Tibial nerve (tissue), 4 donors: ENCODE measurements around the gene ALDH7A1. TPM values are rescaled to one million over a fixed set of nuclear protein-coding genes. Genes with fewer than 3 reads are reported as not detected.

ENCODE experiments used
- DNase-seq, 2 donors: peaks; one replicate each; pipeline ENCODE4 v3.0.0-alpha.2; 2019; ENCODE audit warnings: low spot score in 2 of 2
- H3K27ac ChIP-seq, 4 donors: fragments of 200-600 bp; sonication (generic) in 3 of 4; one replicate each; pipeline ENCODE4 v1.5.1; 2017 to 2019; ENCODE audit warnings: mild to moderate bottlenecking in 1 of 4
- H3K27me3 ChIP-seq, 2 donors: fragments of 200-600 bp; sonication (generic) in 1 of 2; one replicate each; pipeline versions ENCODE4 v1.5.1 to v1.6.0; 2017 to 2019
- H3K36me3 ChIP-seq, 3 donors: fragments of 200-600 bp; sonication (generic); one replicate each; pipeline ENCODE4 v1.5.1; 2018 to 2019
- H3K4me1 ChIP-seq, 4 donors: fragments of 200-600 bp; sonication (generic) in 3 of 4; one replicate each; pipeline ENCODE4 v1.5.1; 2017 to 2019
- H3K4me3 ChIP-seq, 4 donors: fragments of 200-600 bp; sonication (generic) in 3 of 4; one replicate each; pipeline ENCODE4 v1.5.1; 2017 to 2019; ENCODE audit warnings: mild to moderate bottlenecking in 1 of 4, moderate library complexity in 1 of 4
- H3K9me3 ChIP-seq, 4 donors: fragments of 200-600 bp; sonication (generic) in 3 of 4; one replicate each; pipeline ENCODE4 v1.5.1; 2017 to 2019
- EP300 ChIP-seq, 2 donors: sonication (generic); formaldehyde crosslinking; IDR thresholded peaks; one replicate each; pipeline ENCODE4 v1.6.1; 2017; ENCODE audit warnings: antibody characterized with exemption in 2 of 2, mild to moderate bottlenecking in 1 of 2
- POLR2A ChIP-seq, 2 donors: fragments of 450-650 bp; IDR thresholded peaks; one replicate each; pipeline ENCODE4 v1.6.1; 2017; ENCODE audit warnings: antibody characterized with exemption in 2 of 2, mild to moderate bottlenecking in 2 of 2, moderate library complexity in 2 of 2
- WGBS, 2 donors: methylation state at CpG; one replicate each; pipeline ENCODE4 v1.1.5; 2018; 5-methylcytosine and 5-hydroxymethylcytosine counted together
- total RNA-seq, 4 donors: library from RNA; depleted of rRNA; stranded (reverse); fragments of >200 nt; gene quantifications; one replicate each; pipeline ENCODE4 v1.1.0, GENCODE V29; 2016
- TF ChIP-seq, protein P1 (sequence below), 5 experiments: fragments of 200-600 bp in 3 of 5; fragments of 450-650 bp in 2 of 5; sonication (generic) in 3 of 5; IDR thresholded peaks; one replicate each; pipeline ENCODE4 v1.5.1; 2016 to 2019; ENCODE audit warnings: antibody characterized with exemption in 5 of 5, mild to moderate bottlenecking in 3 of 5, moderate library complexity in 2 of 5

The ALDH7A1 gene
- total RNA-seq, 4 donors from 2014 or later = 20.7 to 41.0 (median 32.9) TPM

DNA sequence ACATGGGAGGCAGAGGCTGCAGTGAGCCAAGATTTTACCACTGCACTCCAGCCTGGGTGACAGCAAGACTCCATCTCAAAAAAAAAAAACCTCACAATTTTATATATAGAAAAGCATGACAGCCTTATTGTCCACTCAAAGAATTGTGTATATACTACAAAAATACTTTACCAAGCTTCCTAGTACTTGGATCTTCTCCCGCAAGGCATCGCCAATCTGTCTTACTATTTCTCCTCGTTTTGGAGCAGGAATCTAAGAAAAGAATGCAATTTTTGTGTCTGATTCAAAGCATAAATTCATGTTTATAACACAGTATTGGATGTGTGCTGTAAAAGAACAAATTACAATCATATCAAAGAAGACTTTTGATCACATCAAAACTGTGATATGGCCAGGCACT lies 11.3 kb downstream of the ALDH7A1 start:
- Histone ChIP-seq H3K9me3 (no peaks in the 10 kb centered on the region), H3K27me3 (no peaks in the 10 kb centered on the region), H3K4me1 (peaks cover 0 to 7% (median 0%) of the 10 kb centered on the region in 4 donors), H3K36me3 (peaks cover 0 to 91% (median 2%) of the 10 kb centered on the region in 3 donors), H3K4me3 (no peak overlapping the region), H3K27ac (no peak overlapping the region)
- no peak for DNase-seq
- 77 to 80% methylated on average over 3 of the region's 3 CpGs for WGBS, 2 donors
- TF ChIP-seq, protein P1, sequence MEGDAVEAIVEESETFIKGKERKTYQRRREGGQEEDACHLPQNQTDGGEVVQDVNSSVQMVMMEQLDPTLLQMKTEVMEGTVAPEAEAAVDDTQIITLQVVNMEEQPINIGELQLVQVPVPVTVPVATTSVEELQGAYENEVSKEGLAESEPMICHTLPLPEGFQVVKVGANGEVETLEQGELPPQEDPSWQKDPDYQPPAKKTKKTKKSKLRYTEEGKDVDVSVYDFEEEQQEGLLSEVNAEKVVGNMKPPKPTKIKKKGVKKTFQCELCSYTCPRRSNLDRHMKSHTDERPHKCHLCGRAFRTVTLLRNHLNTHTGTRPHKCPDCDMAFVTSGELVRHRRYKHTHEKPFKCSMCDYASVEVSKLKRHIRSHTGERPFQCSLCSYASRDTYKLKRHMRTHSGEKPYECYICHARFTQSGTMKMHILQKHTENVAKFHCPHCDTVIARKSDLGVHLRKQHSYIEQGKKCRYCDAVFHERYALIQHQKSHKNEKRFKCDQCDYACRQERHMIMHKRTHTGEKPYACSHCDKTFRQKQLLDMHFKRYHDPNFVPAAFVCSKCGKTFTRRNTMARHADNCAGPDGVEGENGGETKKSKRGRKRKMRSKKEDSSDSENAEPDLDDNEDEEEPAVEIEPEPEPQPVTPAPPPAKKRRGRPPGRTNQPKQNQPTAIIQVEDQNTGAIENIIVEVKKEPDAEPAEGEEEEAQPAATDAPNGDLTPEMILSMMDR (IDR thresholded peaks at IDR 0.05) = no peak
- no peak for TF ChIP-seq EP300 (IDR thresholded peaks at IDR 0.05)
- no peak for TF ChIP-seq POLR2A (IDR thresholded peaks at IDR 0.05)

DNA sequence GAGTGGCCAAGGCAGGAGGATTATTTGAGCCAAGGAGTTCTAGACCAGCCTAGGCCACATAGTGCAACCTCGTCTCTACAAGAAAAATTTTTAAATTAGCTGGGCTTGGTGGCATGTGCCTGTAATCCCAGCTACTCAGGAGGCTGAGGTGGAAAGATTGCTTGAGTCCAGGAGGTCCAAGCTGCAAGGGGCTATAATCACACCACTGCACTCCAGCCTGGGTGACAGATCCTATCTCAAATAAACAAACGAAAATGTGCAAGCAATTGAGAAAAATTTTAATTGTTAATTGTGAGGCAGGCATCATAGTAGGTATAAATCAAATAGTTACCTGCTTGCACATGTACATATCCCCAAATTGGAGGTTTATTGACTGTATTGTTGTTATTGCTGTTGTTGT lies 15.3 kb downstream of the ALDH7A1 start:
- TF ChIP-seq, protein P1 (IDR thresholded peaks at IDR 0.05) = no peak
- TF ChIP-seq EP300 (IDR thresholded peaks at IDR 0.05) (no peak), POLR2A (IDR thresholded peaks at IDR 0.05) (no peak)
- H3K4me1 ChIP-seq = no peaks in the 10 kb centered on the region
- H3K4me3 ChIP-seq = no peak overlapping the region
- H3K27ac ChIP-seq = no peak overlapping the region
- H3K36me3 ChIP-seq = peaks cover 0 to 99% (median 0%) of the 10 kb centered on the region in 3 donors
- DNase-seq = no peak
- WGBS, 2 donors = 93% methylated on average over 2 of the region's 2 CpGs
- no peaks in the 10 kb centered on the region for H3K9me3 ChIP-seq
- no peaks in the 10 kb centered on the region for H3K27me3 ChIP-seq

DNA sequence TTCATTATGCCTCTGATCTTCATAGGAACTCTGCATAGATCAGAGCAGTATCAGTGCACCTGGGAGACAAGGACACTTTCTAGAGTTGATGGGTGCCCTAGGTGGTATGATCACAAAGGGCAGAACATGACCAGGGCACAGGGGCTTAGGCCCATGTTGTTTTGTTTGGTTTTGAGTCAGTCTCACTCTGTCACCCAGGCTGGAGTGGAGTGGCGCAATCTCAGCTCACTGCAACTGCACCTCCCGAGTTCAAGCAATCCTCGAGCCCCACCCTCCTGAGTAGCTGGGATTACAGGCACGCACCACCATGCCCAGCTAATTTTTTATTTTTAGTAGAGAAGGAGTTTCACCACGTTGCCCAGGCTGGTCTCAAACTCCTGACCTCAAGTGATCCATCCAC lies 17.6 kb downstream of the ALDH7A1 start:
- Histone ChIP-seq H3K27ac (no peak overlapping the region), H3K9me3 (no peaks in the 10 kb centered on the region), H3K4me3 (no peak overlapping the region), H3K36me3 (peaks cover 0 to 96% (median 0%) of the 10 kb centered on the region in 3 donors), H3K27me3 (no peaks in the 10 kb centered on the region), H3K4me1 (no peaks in the 10 kb centered on the region)
- DNase-seq = no peak
- no peak for TF ChIP-seq POLR2A (IDR thresholded peaks at IDR 0.05)
- WGBS, 2 donors = 86 to 95% methylated on average over 5 of the region's 5 CpGs

DNA sequence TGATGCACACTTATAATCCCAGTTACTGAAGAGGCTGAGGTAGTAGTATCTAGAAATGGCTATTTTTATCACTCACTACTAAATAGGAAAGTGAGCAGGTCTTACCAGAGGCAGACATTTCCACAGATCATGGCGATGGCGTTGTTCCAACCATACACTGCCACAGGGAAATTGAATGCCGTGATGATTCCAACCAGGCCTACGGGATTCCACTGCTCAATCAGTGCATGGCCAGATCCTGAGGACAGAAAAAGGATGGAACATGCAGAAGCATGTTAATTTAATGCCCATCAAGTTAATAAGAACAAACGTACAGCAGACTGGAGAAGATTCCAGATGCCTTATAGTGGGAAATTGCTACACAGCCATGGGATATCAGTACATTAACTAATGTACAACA lies 18.0 kb downstream of the ALDH7A1 start:
- no peak overlapping the region for H3K4me3 ChIP-seq
- WGBS, 2 donors = 90 to 91% methylated on average over 5 of the region's 5 CpGs
- no peak for DNase-seq
- no peaks in the 10 kb centered on the region for H3K9me3 ChIP-seq
- no peaks in the 10 kb centered on the region for H3K27me3 ChIP-seq
- H3K4me1 ChIP-seq = no peaks in the 10 kb centered on the region
- peaks cover 0 to 96% (median 0%) of the 10 kb centered on the region in 3 donors for H3K36me3 ChIP-seq
- TF ChIP-seq POLR2A (IDR thresholded peaks at IDR 0.05) (no peak), EP300 (IDR thresholded peaks at IDR 0.05) (no peak)
- TF ChIP-seq, protein P1 (IDR thresholded peaks at IDR 0.05) = no peak
- H3K27ac ChIP-seq = no peak overlapping the region

DNA sequence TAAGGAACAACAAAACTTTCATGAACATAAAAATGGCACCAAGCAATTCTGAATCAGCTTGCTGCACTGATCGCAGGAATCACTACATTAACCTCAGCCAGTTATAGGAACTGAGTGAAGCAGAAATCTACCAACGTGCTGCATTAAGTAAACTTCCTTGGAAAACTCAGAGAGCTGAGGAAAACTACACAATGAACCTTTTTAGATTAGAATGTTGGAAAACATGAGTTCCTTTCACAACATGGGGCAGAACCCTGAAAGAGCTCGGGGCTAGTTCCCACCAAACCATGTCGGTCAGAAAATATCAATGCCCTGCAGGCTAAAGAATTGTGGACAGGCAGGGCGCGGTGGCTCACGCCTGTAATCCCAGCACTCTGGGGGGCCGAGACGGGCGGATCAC lies 19.4 kb downstream of the ALDH7A1 start:
- Histone ChIP-seq H3K4me3 (no peak overlapping the region), H3K36me3 (peaks cover 0 to 84% (median 0%) of the 10 kb centered on the region in 3 donors), H3K27me3 (no peaks in the 10 kb centered on the region), H3K9me3 (no peaks in the 10 kb centered on the region), H3K4me1 (no peaks in the 10 kb centered on the region), H3K27ac (no peak overlapping the region)
- 66 to 69% methylated on average over 10 of the region's 10 CpGs for WGBS, 2 donors
- TF ChIP-seq, protein P1 (IDR thresholded peaks at IDR 0.05) = no peak
- TF ChIP-seq EP300 (IDR thresholded peaks at IDR 0.05) (no peak), POLR2A (IDR thresholded peaks at IDR 0.05) (no peak)
- DNase-seq = no peak
